ENCODE results near the gene EXTL1. TPM values are rescaled to one million over a fixed set of nuclear protein-coding genes. Genes with fewer than 3 reads are reported as not detected.

Gene EXTL1
- polyA plus RNA-seq, 1 of the 3 experiments (the other 2 are of a cell fraction), result 0.58 TPM

DNA sequence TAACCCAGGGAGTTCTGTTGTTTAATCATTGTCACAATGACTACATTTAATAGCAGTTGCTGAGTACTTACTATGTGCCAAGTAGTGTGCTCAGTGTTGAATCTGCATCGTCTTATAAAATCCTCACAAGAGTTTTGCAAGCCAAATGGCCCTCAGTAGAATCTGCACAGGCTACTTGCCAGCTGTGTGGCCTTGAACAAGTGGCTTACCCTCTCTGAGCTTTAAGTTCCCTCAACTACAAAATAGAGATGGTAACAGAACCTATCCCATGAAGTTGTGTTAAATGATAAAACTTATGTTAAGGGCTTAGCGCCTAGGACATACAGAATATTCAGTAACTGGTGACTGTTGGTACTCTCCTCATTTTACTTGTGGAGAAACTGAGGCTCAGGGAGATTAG is 33.5 kb downstream of the EXTL1 start:
- H3K79me2 ChIP-seq (ENCODE audit: insufficient read depth), result no peaks in the 10 kb centered on the region
- H3F3A ChIP-seq (replicated peaks; ENCODE audit: insufficient read depth), result no peaks in the 10 kb centered on the region
- H3K27me3 ChIP-seq (ENCODE audit: insufficient read depth), result peaks cover 57% of the 10 kb centered on the region; the same call in 1 of the 2 replicates
- no peak overlapping the region for H3K4me3 ChIP-seq (ENCODE audit: low read depth in 2 of 2, low read length in 1 of 2)
- no peaks in the 10 kb centered on the region for H3K36me3 ChIP-seq (replicated peaks in 1 of 2; ENCODE audit: control insufficient read depth in 1 of 2, insufficient read depth in 2 of 2, low read length in 1 of 2)
- H3K9me3 ChIP-seq, result no peaks in the 10 kb centered on the region
- H3K4me1 ChIP-seq (ENCODE audit: control insufficient read depth in 1 of 2, insufficient read depth in 2 of 2, low read depth in 1 of 2, low read length in 1 of 2), result no peaks in the 10 kb centered on the region
- CTCF ChIA-PET, result interaction anchor here (1.0 to 2.7 kb wide), 6 partner anchors 9 to 362 kb away, joined by 3 to 13 read pairs (median 6); no protein-coding TSS in a partner anchor
- H3K4me2 ChIP-seq, result no peak overlapping the region
- H4K20me1 ChIP-seq (ENCODE audit: insufficient read depth), result no peaks in the 10 kb centered on the region
- WGBS (ENCODE audit: low lambda C conversion rate), result 38% methylated on average over 2 of the region's 2 CpGs
- TF ChIP-seq MEF2A (IDR thresholded peaks at IDR 0.05; ENCODE audit: borderline replicate concordance, low read depth), result no peak
- no peak for TF ChIP-seq MXI1 (IDR thresholded peaks at IDR 0.05; ENCODE audit: low read depth, low read length)
- TF ChIP-seq GATA2 (CRISPR knock-in tag; IDR thresholded peaks at IDR 0.05), result no peak
- DNase-seq, result no peak
- H2AFZ ChIP-seq (ENCODE audit: low read depth), result no peak overlapping the region
- H3K9ac ChIP-seq, result no peak overlapping the region
- no peak overlapping the region for H3K27ac ChIP-seq (ENCODE audit: low read depth in 2 of 2, low read length in 1 of 2)
- no peaks in the 10 kb centered on the region for H3K9me2 ChIP-seq
- POLR2A ChIA-PET, result no interaction called here

DNA sequence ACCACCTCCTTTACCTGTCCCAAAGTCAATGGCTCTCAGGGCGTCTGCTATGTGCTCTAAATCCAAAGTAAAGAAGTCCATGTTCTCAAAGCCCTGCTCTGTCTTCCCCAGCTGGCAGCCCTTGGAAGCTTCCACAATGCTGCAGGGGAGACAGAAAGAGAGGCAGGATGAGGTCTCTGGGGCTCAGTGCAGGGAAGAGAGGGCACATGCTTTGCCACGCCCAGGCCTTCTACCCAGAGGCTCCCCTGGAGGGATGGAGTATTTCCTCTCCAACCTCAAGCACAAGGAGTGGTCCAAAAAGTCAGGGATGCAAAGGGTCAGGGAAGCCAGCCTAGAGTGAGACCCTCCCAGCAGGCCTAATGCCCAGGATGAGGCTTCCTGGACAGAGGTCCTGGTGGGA is 35.6 kb downstream of the EXTL1 start:
- H3K9ac ChIP-seq, result no peak overlapping the region
- no peaks in the 10 kb centered on the region for H3K4me1 ChIP-seq (ENCODE audit: control insufficient read depth in 1 of 2, insufficient read depth in 2 of 2, low read depth in 1 of 2, low read length in 1 of 2)
- no peaks in the 10 kb centered on the region for H3K9me3 ChIP-seq
- TF ChIP-seq POLR2AphosphoS5 (IDR thresholded peaks at IDR 0.05; ENCODE audit: low read depth, low read length) (no peak), REST (IDR thresholded peaks at IDR 0.05; ENCODE audit: low read depth, low read length) (no peak), SIN3A (IDR thresholded peaks at IDR 0.05; ENCODE audit: borderline replicate concordance, low read depth, low read length) (no peak), FOXJ3 (CRISPR knock-in tag; IDR thresholded peaks at IDR 0.05) (no peak), SMC3 (IDR thresholded peaks at IDR 0.05; ENCODE audit: low read depth, low read length) (no peak), USF2 (IDR thresholded peaks at IDR 0.05; ENCODE audit: borderline replicate concordance, low read depth, low read length) (no peak), FOXM1 (IDR thresholded peaks at IDR 0.05; ENCODE audit: low read depth) (no peak), CHD2 (IDR thresholded peaks at IDR 0.05; ENCODE audit: low read length, partially characterized antibody) (no peak), RXRA (IDR thresholded peaks at IDR 0.05; ENCODE audit: borderline replicate concordance, low read depth) (no peak), NFIC (IDR thresholded peaks at IDR 0.05; ENCODE audit: borderline replicate concordance) (no peak), GATA2 (CRISPR knock-in tag; IDR thresholded peaks at IDR 0.05) (no peak), MEF2A (IDR thresholded peaks at IDR 0.05; ENCODE audit: borderline replicate concordance, low read depth) (no peak)
- TF ChIP-seq, protein P1, sequence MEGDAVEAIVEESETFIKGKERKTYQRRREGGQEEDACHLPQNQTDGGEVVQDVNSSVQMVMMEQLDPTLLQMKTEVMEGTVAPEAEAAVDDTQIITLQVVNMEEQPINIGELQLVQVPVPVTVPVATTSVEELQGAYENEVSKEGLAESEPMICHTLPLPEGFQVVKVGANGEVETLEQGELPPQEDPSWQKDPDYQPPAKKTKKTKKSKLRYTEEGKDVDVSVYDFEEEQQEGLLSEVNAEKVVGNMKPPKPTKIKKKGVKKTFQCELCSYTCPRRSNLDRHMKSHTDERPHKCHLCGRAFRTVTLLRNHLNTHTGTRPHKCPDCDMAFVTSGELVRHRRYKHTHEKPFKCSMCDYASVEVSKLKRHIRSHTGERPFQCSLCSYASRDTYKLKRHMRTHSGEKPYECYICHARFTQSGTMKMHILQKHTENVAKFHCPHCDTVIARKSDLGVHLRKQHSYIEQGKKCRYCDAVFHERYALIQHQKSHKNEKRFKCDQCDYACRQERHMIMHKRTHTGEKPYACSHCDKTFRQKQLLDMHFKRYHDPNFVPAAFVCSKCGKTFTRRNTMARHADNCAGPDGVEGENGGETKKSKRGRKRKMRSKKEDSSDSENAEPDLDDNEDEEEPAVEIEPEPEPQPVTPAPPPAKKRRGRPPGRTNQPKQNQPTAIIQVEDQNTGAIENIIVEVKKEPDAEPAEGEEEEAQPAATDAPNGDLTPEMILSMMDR (IDR thresholded peaks at IDR 0.05), result no peak
- H3K36me3 ChIP-seq (replicated peaks in 1 of 2; ENCODE audit: control insufficient read depth in 1 of 2, insufficient read depth in 2 of 2, low read length in 1 of 2), result no peaks in the 10 kb centered on the region
- no peak overlapping the region for H3K4me3 ChIP-seq (ENCODE audit: low read depth in 2 of 2, low read length in 1 of 2)
- 8% methylated on average over 2 of the region's 2 CpGs for WGBS (ENCODE audit: low lambda C conversion rate)
- no peaks in the 10 kb centered on the region for H3K79me2 ChIP-seq (ENCODE audit: insufficient read depth)
- no peaks in the 10 kb centered on the region for H3K9me2 ChIP-seq
- DNase-seq, result no peak
- H3K27me3 ChIP-seq (ENCODE audit: insufficient read depth), result peaks cover 60% of the 10 kb centered on the region; the same call in 1 of the 2 replicates
- no peak overlapping the region for H3K27ac ChIP-seq (ENCODE audit: low read depth in 2 of 2, low read length in 1 of 2)
- no peaks in the 10 kb centered on the region for H3F3A ChIP-seq (replicated peaks; ENCODE audit: insufficient read depth)
- POLR2A ChIA-PET, result no interaction called here
- no peak overlapping the region for H3K4me2 ChIP-seq
- H2AFZ ChIP-seq (ENCODE audit: low read depth), result no peak overlapping the region
- H4K20me1 ChIP-seq (ENCODE audit: insufficient read depth), result no peaks in the 10 kb centered on the region
- CTCF ChIA-PET, result interaction anchor here (1.4 kb wide), 1 partner anchor 10 kb away, joined by 4 read pairs; the partner anchor contains the start of gene TRIM63

Measured in SK-N-SH (cell line).